Memory B cell (primary cell): Measurements from ENCODE around the gene SLC6A17.

Experiments used
- ATAC-seq: fragments of 150-1000 bp; cut with Tn5 transposase; 2 replicates; pipeline ENCODE4 v1.10.0; 2021; ENCODE audit warnings: low read depth, mild to moderate bottlenecking, moderate library complexity
- DNase-seq, 2 donors: peaks; one replicate each; pipeline ENCODE4 v3.0.0; 2022; ENCODE audit warnings: low spot score in 2 of 2
- H3K27ac Mint-ChIP-seq: one replicate; pipeline ENCODE4 v1.8.0; 2022; ENCODE audit warnings: mild to moderate bottlenecking, moderate library complexity, mixed read lengths
- H3K27me3 Mint-ChIP-seq: one replicate; pipeline ENCODE4 v1.8.0; 2022; ENCODE audit warnings: mixed read lengths
- H3K36me3 Mint-ChIP-seq: one replicate; pipeline ENCODE4 v1.8.0; 2022; ENCODE audit warnings: mild to moderate bottlenecking, mixed read lengths
- H3K4me1 Mint-ChIP-seq: one replicate; pipeline ENCODE4 v1.8.0; 2022; ENCODE audit warnings: mixed read lengths
- H3K4me3 Mint-ChIP-seq: one replicate; pipeline ENCODE4 v1.8.0; 2022; ENCODE audit warnings: mild to moderate bottlenecking, moderate library complexity, mixed read lengths
- H3K9me3 Mint-ChIP-seq: one replicate; pipeline ENCODE4 v1.8.0; 2022; ENCODE audit warnings: mixed read lengths

The SLC6A17 gene

DNA sequence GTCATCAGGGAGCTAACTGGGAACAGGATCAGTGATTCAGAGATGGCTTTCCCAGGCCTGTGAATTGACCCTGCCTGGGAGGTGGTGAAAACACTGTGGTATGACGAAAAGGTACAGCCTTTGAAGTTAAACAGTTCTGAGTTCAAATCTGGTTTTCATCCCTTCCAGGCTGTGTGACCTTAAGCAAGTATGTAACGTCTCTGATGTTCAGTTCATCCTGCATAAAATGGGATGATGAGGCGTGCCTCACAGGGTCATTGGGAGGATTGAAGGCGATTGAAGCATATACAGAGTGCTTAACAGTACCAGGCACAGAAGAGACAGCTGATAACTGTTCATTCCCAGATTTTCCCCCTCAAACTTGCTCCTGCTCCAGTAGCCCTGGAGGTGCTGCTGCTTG is 70.8 kb downstream of the SLC6A17 start:
- Mint-ChIP-seq H3K27me3 (no peaks in the 10 kb centered on the region), H3K36me3 (peaks cover 8% of the 10 kb centered on the region), H3K9me3 (no peaks in the 10 kb centered on the region), H3K27ac (no peak overlapping the region), H3K4me1 (peaks cover 5% of the 10 kb centered on the region), H3K4me3 (no peak overlapping the region)
- ATAC-seq (no peak), DNase-seq (no peak)

- Mint-ChIP-seq H3K4me1 (peaks cover 2% of the 10 kb centered on the region), H3K36me3 (peaks cover 14% of the 10 kb centered on the region), H3K9me3 (no peaks in the 10 kb centered on the region), H3K4me3 (no peak overlapping the region), H3K27me3 (no peaks in the 10 kb centered on the region), H3K27ac (no peak overlapping the region)
- ATAC-seq, result no peak
- DNase-seq, result no peak
Observed at GRCh38 chr1:110223127-110223526, 72.8 kb downstream of the SLC6A17 start.

DNA sequence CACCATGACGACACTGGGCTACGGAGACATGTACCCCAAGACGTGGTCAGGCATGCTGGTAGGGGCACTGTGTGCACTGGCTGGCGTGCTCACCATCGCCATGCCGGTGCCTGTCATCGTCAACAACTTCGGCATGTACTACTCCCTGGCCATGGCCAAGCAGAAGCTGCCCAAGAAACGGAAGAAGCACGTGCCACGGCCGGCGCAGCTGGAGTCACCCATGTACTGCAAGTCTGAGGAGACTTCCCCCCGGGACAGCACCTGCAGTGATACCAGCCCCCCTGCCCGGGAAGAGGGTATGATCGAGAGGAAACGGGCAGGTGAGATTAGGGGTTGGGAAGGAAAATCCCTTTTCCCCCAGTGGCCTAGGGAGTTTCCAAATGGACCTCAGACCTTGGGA is 73.3 kb downstream of the SLC6A17 start:
- H3K4me3 Mint-ChIP-seq, result no peak overlapping the region
- H3K27me3 Mint-ChIP-seq, result no peaks in the 10 kb centered on the region
- H3K27ac Mint-ChIP-seq, result no peak overlapping the region
- no peaks in the 10 kb centered on the region for H3K9me3 Mint-ChIP-seq
- no peaks in the 10 kb centered on the region for H3K4me1 Mint-ChIP-seq
- DNase-seq (no peak), ATAC-seq (no peak)
- H3K36me3 Mint-ChIP-seq, result peaks cover 13% of the 10 kb centered on the region

DNA sequence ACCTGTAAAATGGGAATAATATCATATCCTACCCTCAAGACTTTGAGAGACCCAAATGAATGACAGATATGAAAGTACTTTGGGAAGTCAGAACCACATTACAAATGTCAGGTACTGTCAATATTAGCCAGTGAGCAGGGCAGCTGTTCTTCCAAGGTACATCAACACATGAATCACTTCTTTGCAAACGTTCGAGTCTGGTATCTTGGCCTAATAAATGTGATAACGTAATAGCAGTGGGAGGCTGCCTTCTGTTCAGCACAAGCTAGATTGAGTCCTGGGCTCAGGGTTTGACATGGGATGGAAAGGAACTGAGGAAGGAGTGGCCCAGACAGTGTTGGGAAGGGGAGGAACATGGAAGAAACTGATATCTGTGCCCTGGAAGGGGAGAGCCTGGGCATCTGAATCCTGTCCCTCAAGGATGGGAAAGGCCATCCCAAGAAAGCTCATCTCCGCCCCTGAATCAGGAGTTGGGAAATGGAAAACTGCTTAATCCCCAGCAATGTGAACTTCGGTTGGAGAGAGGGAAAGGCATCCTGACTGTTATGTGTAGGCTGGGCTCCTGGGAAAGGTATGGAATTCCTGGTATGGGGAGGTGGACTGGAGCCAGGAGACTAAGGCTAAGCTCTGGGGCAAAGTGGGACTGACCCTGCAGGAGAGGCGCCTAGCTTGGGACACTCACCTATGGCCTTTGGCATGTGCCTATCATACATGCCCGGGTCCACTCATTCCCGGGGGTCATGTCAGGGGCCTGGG is 74.1 kb downstream of the SLC6A17 start:
- H3K36me3 Mint-ChIP-seq, result peaks cover 14% of the 10 kb centered on the region
- H3K27ac Mint-ChIP-seq, result no peak overlapping the region
- H3K4me1 Mint-ChIP-seq, result no peaks in the 10 kb centered on the region
- ATAC-seq, result no peak
- H3K9me3 Mint-ChIP-seq, result no peaks in the 10 kb centered on the region
- H3K4me3 Mint-ChIP-seq, result no peak overlapping the region
- no peaks in the 10 kb centered on the region for H3K27me3 Mint-ChIP-seq
- no peak for DNase-seq

- Mint-ChIP-seq H3K4me1 (no peaks in the 10 kb centered on the region), H3K9me3 (no peaks in the 10 kb centered on the region), H3K27me3 (no peaks in the 10 kb centered on the region), H3K27ac (no peak overlapping the region), H3K36me3 (peaks cover 14% of the 10 kb centered on the region), H3K4me3 (no peak overlapping the region)
- DNase-seq (no peak), ATAC-seq (no peak)
Observed at GRCh38 chr1:110225212-110225611, 74.9 kb downstream of the SLC6A17 start.

- Mint-ChIP-seq H3K27me3 (no peaks in the 10 kb centered on the region), H3K4me1 (no peaks in the 10 kb centered on the region), H3K9me3 (no peaks in the 10 kb centered on the region), H3K27ac (no peak overlapping the region), H3K4me3 (no peak overlapping the region), H3K36me3 (peaks cover 14% of the 10 kb centered on the region)
- no peak for ATAC-seq
- DNase-seq, result no peak
Observed at GRCh38 chr1:110225756-110226404, 75.6 kb downstream of the SLC6A17 start.

DNA sequence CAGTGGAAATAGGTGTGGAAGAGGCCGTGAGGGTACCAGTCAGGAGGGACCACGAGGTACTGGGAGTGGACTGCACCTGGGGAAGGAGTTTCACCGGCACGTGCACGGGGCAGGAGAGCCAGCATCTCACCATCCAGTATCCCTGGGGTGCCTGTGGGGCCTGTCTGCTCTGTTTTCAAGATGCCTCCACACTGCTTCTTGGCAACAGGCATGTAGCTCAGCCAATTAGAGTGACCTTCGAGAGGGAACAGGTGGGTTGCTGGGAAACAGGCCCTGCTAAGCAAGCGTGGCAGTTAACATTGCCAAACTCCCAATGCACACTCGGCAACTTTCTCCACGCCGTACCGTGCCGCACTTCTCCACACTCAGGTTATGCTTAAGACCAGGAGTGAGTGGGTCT is 77.5 kb downstream of the SLC6A17 start:
- ATAC-seq (no peak), DNase-seq (no peak)
- no peak overlapping the region for H3K27ac Mint-ChIP-seq
- no peak overlapping the region for H3K4me3 Mint-ChIP-seq
- H3K9me3 Mint-ChIP-seq, result no peaks in the 10 kb centered on the region
- no peaks in the 10 kb centered on the region for H3K4me1 Mint-ChIP-seq
- no peaks in the 10 kb centered on the region for H3K27me3 Mint-ChIP-seq
- H3K36me3 Mint-ChIP-seq, result peaks cover 17% of the 10 kb centered on the region

DNA sequence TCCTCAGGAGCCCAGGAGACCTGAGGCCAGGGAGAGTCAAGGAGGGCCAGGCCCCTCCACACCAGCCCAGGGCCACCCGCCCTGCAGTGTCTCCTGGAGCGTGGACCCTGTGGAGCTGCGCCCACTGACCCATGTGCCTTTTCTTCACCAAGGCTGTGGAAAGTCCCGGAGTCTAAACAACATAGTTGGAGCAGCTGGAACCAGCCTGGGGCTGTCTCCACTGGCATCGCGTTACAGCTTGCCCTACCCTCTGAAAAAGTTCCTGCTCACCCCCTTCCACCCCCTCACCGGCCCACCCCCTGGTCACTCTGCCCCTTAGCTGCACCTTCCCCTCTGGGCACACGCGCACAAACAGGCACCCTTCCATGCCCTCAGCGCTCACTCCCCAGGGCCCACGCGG is 78.1 kb downstream of the SLC6A17 start:
- no peak overlapping the region for H3K27ac Mint-ChIP-seq
- no peak for DNase-seq

DNA sequence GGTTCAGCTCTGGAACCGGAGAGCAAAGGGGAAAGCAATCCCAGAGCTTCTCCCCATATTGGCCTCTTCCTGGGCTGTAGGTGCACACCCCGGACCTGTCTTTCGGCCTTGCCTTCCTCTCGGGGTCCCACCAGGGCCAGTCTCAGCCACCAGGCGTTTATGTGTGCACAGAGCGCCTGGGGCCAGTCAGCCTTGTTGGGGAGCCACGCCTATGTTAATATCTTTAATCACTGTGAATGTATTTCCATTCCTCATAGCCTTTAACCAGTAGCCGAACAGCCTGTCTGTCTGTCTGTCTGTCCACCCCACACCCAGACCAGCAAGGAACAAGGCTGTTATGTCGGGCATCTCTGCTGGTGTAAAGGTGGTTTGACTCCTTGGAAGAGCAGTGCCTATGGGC is 78.6 kb downstream of the SLC6A17 start:
- ATAC-seq (no peak), DNase-seq (no peak)
- no peaks in the 10 kb centered on the region for H3K9me3 Mint-ChIP-seq
- H3K27ac Mint-ChIP-seq, result no peak overlapping the region
- peaks cover 14% of the 10 kb centered on the region for H3K36me3 Mint-ChIP-seq
- no peaks in the 10 kb centered on the region for H3K4me1 Mint-ChIP-seq
- H3K27me3 Mint-ChIP-seq, result no peaks in the 10 kb centered on the region
- no peak overlapping the region for H3K4me3 Mint-ChIP-seq

More for the DNA sequence above, 78.1 kb downstream of the SLC6A17 start:
- no peak overlapping the region for H3K4me3 Mint-ChIP-seq
- H3K4me1 Mint-ChIP-seq, result no peaks in the 10 kb centered on the region
- H3K9me3 Mint-ChIP-seq, result no peaks in the 10 kb centered on the region
- no peak for ATAC-seq
- no peaks in the 10 kb centered on the region for H3K27me3 Mint-ChIP-seq
- H3K36me3 Mint-ChIP-seq, result peaks cover 15% of the 10 kb centered on the region

DNA sequence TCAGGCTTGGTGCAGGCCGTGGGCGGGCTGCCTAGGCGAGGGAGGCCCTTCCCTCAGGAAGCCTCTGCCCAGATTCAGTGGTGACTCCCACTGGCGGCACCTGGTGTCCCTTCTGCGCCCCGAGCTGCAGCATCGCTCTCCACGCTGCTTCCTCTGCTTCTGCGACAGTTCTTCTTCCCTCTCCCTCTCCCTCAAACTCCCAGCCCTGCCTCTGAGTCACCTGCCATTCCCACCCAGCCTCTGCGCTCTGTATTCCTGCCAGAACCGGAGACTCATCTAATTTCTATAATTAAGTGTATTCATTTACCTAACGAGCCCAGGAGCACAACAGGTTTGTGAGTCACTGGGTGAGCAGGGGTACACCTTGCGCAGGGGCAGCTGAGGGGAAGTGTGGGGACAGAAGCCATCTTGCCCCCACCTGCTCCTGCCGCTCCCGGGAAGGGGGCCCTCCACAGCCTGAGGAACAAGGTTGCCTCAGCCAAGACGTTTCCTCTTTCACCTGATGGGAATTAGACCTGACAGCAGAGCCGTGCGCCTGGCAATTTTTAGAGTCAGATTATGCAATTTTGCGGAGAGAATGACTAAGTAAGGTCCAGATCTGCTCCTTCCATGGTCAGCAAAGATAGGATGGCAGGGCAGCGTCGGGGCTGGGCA is 79.2 kb downstream of the SLC6A17 start:
- no peaks in the 10 kb centered on the region for H3K4me1 Mint-ChIP-seq
- no peak overlapping the region for H3K4me3 Mint-ChIP-seq
- H3K36me3 Mint-ChIP-seq, result peaks cover 14% of the 10 kb centered on the region
- no peak for DNase-seq
- H3K9me3 Mint-ChIP-seq, result no peaks in the 10 kb centered on the region
- H3K27me3 Mint-ChIP-seq, result no peaks in the 10 kb centered on the region
- no peak for ATAC-seq
- no peak overlapping the region for H3K27ac Mint-ChIP-seq

DNA sequence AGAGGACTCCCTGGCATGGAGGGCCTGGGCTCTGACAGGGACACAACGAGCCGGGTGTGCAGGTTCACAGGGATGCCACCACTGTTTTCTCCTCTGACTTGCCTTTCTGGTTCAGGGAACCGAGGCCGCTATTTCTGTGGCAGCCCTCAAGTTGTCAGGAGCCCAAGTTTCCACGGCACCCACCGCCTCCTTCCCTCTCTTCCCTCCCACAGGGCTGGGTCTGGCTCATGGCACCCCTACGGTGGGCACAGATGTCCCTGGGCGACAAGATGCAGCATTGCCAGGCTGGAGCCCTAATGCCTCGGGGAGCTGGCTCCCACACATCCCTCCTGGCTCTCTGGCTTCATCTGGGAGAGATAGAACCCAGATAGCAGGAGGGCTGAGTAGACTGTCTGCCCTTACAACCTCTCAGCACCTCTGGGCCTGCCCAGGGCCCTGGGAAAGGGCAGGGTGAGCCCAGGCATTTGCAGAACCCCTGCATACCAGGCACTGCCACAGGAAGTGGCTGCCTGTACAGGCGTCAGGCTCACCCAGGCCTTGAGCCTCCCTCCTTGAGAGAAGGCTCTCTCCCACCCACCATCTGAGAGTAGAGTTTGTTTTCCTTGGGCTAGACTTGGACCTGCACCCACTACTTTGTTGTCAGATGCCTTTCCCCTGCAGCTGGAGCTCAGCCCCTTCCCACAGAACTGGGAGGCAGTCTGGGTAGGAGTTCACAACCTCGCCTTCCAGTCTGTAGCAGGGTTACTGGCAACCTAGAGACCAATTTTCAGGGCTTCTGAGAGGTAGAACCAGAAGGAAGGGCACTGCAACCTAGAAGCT is 80.3 kb downstream of the SLC6A17 start:
- H3K27ac Mint-ChIP-seq, result no peak overlapping the region

GRCh38 chr1:110233861-110234260 is 83.6 kb downstream of the SLC6A17 start:
- Mint-ChIP-seq H3K36me3 (peaks cover 10% of the 10 kb centered on the region), H3K4me1 (peaks cover 3% of the 10 kb centered on the region), H3K4me3 (no peak overlapping the region), H3K27ac (no peak overlapping the region), H3K27me3 (no peaks in the 10 kb centered on the region), H3K9me3 (no peaks in the 10 kb centered on the region)
- ATAC-seq (no peak), DNase-seq (no peak)

More for the DNA sequence above, 80.3 kb downstream of the SLC6A17 start:
- no peak for DNase-seq
- no peak for ATAC-seq
- H3K36me3 Mint-ChIP-seq, result peaks cover 16% of the 10 kb centered on the region
- H3K9me3 Mint-ChIP-seq, result no peaks in the 10 kb centered on the region
- H3K4me1 Mint-ChIP-seq, result no peaks in the 10 kb centered on the region
- H3K4me3 Mint-ChIP-seq, result no peak overlapping the region
- no peaks in the 10 kb centered on the region for H3K27me3 Mint-ChIP-seq

DNA sequence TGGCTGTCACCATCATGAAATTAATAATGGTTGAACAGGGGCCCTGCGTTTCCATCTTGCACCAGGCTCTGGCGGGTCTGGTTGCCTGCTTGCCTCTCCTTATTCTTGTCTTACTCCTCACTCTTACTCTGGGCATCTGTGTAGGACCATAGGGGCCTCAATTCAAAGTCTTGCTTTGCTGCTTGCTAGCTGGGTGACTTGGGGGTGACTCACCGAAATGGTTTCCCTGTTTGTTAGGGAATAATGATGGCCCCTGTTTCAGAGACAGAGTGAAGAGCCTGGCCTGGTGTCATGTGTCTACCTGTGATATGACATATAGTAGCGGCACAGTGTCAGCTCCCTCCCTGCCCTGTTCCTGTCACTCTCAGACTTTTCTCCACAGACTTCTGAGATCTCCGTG is 84.4 kb downstream of the SLC6A17 start:
- H3K27ac Mint-ChIP-seq, result no peak overlapping the region
- peaks cover 3% of the 10 kb centered on the region for H3K4me1 Mint-ChIP-seq
- H3K36me3 Mint-ChIP-seq, result peaks cover 8% of the 10 kb centered on the region
- no peaks in the 10 kb centered on the region for H3K27me3 Mint-ChIP-seq
- DNase-seq (no peak), ATAC-seq (no peak)
- no peaks in the 10 kb centered on the region for H3K9me3 Mint-ChIP-seq
- no peak overlapping the region for H3K4me3 Mint-ChIP-seq
